Measurements from ENCODE around the gene EIF4A3.
"Not testable (repeated sequence)": the region's sequence is repeated elsewhere in the genome, so short reads cannot be mapped to it uniquely, and the experiment has no call there.

GRCh38 chr17:80155600-80155999 lies 8.7 kb upstream of the EIF4A3 start:
- TF ChIP-seq CREB1 (IDR thresholded peaks at IDR 0.05; ENCODE audit: low read depth); ZBED1 (IDR thresholded peaks at IDR 0.05; ENCODE audit: borderline replicate concordance): not testable (repeated sequence)
